8988T (cell line): ENCODE data around the gene ATP8B1.

Source experiments
- DNase-seq: peaks from one replicate; pipeline ENCODE4 v3.0.0; 2011

ATP8B1 gene

GRCh38 chr18:57791192-57791591 is 11.9 kb downstream of the ATP8B1 start:
- no peak for DNase-seq

DNA sequence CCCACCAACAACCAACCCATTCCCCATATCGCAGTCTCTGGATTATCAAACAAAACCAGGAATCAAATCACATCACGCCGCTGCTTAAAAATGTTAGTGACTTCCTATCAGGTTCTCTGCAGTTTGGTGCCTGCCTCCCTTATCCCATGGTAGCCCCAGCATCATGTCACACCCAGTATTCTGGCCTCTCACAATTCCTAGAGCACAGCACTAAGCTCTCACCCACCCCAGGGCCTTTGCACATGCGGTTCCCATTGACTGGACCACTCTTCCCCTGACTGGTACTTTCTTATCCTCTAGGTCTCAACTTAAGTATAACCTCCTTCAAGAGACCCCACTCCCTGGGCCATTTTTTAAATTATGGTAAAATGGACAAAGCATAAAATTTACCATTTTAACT is 12.8 kb downstream of the ATP8B1 start:
- DNase-seq: no peak

DNA sequence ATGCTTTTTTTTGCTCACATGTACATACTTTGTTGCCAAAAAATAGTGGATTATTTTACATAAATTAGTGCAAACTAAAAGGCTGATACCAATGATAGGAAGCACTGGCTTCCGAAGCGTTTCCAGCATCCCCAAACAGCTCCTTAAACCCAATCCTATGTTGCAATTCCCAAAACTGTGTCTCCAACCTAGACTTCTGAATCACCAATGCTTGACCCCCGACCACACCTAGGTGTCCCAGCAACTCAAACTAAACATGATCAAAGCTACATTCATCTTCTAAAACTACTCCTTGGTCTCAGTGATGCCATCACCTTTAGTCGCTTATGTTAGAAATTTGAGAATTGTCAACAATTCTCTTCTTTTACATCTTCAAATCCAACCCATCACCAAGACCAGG is 13.4 kb downstream of the ATP8B1 start:
- no peak for DNase-seq

DNA sequence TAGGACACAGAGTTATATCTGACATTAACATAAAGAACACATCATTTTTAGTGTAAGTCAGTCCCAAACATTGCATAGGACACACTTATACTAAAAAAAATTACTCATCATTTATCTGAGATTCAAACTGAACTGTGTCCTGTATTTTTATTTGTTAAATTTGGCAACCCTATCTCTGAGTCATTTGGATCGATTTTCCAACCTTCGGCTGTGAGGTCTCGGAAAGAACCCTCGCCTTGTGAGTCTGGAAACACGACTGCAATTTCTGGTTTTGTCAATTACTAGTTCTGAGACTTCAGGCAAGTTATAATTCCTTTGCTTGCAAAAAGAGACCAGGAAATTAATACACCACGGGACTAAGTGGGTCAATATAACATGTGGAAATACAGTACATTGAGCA is 14.0 kb downstream of the ATP8B1 start:
- DNase-seq: no peak

- no peak for DNase-seq
Observed at GRCh38 chr18:57787068-57787685, 15.9 kb downstream of the ATP8B1 start.

DNA sequence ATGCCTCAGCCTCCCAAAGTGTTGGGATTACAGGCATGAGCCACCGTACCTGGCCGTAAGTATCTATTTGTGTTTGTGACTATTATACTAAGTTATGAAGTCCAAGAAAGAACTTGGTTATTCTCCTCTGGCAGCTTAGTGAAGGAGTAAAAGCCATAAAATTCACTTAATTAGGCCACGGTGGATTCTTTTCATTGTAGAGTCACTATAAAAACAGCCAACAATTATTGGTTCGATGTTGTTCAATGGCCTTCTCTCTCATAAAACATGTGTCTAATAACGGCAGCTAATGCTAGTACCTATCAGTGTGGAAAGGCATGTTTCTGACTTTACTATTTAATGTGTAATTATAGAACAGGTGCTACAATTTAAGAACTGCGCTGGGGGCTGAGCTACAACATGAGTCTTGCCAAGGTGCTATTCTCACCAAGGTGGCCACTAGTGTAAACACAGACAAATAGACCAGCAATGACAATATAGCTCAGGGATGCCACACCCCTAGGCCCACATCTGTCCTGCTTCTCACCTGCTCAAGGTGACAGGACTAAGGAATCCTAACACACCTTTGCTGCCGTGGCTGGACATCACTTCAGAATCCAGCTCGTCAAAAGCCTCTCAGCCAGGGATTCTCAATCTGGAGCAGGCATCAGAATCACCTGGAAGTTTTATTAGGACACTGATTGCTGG is 17.2 kb downstream of the ATP8B1 start:
- DNase-seq: no peak

DNA sequence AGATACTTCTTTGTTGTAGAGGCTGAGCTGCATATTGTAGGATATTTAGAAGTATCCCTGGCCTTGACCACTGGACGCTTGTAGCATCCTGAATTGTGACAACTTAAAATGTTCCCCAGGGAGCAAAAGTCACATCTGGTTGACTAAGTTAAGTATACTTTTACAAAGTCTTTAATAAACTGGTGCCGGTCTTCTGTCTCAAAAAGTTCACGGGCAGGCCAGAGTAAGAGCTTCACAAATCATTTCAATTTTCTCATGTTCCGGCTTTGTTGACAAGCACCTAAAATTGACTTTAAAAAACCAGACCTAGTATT is 18.4 kb downstream of the ATP8B1 start:
- DNase-seq: no peak

GRCh38 chr18:57784034-57784800 is 18.9 kb downstream of the ATP8B1 start:
- DNase-seq: no peak

- no peak for DNase-seq
Observed at GRCh38 chr18:57782049-57782448, 21.1 kb downstream of the ATP8B1 start.

DNA sequence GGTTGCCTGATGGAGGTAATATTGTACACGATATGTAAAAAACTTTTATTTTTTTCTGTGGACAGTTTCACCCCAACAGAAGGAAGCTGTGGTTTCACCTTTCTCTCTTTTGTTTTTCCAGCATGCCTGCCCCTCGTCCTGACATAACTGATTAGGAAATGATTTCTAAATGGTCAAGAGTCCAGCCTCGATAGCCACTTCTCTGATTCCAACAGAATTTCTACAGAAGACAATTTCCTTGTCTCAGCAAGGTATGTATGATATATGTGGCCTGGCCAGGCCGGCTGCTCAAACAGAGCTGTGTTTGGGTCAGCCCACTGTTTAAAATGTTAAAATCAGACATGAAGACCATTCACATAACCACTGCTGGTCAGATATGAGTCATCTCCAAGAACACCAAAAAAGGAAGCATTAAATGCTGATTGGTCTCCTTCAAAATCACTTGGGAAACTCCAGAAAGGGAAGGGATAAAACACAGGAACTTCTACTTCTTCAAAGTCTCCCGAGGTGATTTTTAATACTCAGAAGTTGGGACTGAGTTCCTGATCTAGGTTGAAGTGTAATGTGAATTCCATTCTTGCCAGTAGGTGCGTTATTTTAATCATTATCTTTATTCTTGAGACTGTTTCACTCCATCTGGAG is 22.3 kb downstream of the ATP8B1 start:
- no peak for DNase-seq

DNA sequence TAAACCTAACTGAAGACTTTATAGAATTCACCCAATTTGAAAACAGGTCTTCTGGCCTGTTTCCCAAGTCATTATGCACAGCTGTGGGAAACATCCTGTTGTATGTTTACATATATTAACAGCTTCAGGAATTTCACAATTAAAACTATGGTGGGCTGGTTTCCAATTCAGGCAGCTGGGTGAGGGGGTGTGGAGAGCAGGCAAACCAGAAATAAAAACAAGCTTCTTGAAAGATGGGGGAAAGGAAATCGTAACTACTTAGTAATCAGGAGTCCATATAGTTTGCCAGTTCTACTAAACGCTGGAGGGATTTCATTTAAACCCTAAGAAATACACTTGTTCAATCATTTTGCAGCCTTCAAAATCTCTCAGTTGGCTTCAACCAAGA is 22.8 kb downstream of the ATP8B1 start:
- no peak for DNase-seq

- DNase-seq: no peak
Observed at GRCh38 chr18:57776767-57777166, 26.3 kb downstream of the ATP8B1 start.

GRCh38 chr18:57776354-57776753 is 26.8 kb downstream of the ATP8B1 start:
- DNase-seq: no peak

DNA sequence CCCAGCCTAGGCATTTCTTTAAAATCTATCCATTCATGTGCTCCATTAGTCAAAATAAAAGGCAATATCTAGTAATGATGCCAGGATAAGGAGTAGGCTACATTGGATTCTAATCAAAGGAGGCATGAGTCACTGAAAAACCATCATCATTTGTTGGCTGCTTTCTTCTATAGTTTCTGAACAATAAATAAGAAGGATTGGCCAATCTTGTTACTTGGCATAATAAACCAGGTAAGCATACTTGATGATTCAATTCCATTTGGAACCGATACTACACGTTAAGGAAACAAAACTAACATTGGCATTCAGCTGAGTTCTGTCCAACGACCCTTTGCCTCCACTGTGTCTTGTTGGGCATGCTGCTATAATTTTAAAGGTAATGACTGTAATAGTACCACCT is 27.2 kb downstream of the ATP8B1 start:
- no peak for DNase-seq

GRCh38 chr18:57772387-57772799 is 30.7 kb downstream of the ATP8B1 start:
- DNase-seq: no peak

- no peak for DNase-seq
Observed at GRCh38 chr18:57771626-57772025, 31.5 kb downstream of the ATP8B1 start.

GRCh38 chr18:57771193-57771592 is 31.9 kb downstream of the ATP8B1 start:
- DNase-seq: no peak

DNA sequence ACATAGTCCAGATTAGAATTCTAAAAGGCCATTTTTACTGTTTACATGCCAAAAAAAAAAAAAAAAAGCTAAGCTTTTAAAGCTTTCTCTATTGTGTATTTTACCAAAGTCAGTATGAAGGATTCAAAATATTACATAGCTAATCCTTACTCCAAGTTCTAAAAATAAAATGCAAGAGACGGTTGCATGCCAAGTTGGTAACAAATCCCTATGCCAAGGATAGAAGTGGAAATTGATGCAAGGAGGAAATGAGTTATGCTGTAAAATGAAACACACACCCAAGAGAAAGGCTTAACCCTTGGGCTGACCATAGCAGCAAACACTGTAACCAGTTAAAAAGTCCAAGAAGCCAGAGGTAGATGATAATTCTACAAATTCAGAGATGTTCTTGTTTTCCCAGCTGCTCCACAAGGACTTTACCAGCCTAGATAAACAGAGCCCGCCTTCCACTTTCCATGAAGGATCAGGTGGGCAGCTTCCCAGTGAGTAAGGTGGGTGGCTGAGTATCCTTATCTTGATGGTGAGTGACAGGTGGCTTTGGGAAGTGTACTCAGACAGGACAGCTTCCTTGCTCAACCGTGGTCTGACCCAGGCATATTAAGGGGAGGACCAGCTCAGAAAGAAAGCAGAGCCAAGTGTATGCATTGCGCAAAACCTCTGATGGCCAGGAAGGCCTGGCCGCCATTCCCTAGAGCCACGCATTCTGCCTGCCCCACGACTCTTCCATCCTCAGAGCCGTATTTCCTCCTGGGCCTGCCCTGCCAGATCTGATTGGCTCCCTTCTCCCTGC is 34.4 kb downstream of the ATP8B1 start:
- DNase-seq: no peak

DNA sequence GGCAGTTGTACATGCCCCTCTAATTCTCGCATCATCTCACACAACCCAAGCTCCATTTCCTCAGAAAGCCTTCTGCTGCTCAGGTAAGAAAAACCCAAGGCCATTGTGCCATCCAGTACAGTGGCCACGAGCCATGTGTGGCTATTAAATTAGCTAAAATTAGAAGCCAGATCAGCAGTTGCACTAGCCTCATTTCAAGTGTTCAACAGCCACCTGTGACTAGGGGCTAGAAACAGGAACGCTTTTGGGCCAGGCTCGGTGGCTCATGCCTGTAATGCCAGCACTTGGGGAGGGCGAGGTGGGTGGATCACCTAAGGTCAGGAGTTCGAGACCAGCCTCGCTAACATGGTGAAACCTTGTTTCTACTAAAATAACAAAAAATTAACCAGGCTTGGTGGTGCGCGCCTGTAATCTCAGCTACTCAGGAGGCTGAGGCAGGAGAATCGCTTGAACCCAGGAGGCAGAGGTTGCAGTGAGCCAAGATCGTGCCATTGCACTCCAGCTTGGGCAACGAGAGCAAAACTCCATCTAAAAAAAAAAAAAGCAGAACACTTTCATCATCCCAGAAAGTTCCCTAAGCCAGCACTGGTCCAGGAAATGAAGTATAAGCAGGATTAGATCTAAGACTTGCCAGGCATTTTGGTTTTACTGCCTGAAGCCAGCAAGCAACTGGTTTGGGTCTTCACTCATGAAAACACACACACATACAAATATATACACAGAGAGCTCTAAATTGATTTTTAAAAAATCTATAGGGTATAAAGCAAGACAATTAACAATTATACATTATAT is 35.7 kb downstream of the ATP8B1 start:
- DNase-seq: no peak

GRCh38 chr18:57764995-57765394 is 38.1 kb downstream of the ATP8B1 start:
- no peak for DNase-seq

GRCh38 chr18:57764087-57764486 is 39.0 kb downstream of the ATP8B1 start:
- no peak for DNase-seq

DNA sequence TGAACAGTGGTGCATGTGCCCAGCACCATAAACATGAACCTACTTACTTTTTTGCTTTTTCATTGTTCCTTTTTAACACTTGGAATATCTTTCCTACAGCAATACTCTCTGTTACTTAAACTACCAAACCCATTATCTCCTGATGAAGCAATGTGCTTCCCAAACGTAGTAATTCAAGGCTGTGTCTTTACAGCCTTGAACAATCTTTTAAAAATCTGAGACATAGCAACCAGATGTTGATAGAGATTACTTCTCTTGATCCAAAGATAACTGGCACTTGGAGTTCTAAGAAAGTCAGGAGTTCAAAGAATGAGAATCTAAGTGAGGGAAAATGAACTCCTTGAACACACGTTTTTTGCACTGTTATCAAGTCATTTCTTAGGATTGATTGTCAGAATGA is 40.4 kb downstream of the ATP8B1 start:
- no peak for DNase-seq
